NCI-H774 (cell line): Measurements from ENCODE around the gene ACER1.
A peak's percentile ranks its signal among the peaks of the same experiment; 100 is the strongest.
"Not testable (repeated sequence)": the region's sequence is repeated elsewhere in the genome, so short reads cannot be mapped to it uniquely, and the experiment has no call there.

Experiments
- DNase-seq: peaks from one replicate; lab custom pipeline; 2025; lab: John Stamatoyannopoulos, UW

Gene ACER1, protein sequence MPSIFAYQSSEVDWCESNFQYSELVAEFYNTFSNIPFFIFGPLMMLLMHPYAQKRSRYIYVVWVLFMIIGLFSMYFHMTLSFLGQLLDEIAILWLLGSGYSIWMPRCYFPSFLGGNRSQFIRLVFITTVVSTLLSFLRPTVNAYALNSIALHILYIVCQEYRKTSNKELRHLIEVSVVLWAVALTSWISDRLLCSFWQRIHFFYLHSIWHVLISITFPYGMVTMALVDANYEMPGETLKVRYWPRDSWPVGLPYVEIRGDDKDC

DNA sequence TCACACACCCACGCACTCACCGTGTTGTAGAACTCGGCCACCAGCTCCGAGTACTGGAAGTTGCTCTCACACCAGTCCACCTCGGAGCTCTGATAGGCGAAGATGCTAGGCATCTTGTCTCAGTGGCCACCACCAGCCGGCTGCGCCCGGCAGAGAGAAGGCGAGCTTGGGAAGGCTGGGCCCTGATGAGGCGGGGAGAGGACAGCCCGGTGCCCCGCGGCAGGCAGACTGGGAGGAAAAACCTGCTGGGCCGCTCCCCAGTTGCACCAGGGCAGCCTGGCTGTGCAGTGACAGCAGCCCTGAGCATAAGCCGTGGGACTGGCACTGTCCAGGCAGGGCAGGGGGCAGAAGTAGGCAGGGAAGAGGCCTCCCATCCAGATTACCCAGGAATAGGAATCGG, at the start of gene ACER1:
TSS of gene ACER1 (minus strand) at position 174 of the 400 bp plus-strand sequence. CDS start at position 113, 61 bp downstream.
- no peak for DNase-seq

DNA sequence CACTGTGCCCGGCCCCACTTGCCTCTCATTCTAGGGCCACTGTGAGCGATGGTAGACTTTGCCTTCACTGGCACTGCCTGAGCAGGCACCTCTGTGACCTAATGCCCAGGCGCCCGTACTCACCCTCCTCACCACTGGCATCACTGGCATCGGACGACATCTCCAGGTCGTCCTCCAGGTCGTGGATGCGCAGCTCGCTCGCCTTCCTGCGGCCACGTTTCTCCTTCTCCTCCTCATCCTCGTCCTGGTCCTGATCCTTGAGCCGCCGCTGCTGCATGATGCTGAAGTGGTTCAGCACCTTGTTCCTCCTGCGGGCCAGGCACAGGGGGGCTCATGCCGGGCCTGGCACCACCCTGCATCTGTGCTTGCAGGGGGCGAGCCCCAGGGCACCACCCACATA, 49.8 kb upstream of the ACER1 start:
- DNase-seq = no peak

DNA sequence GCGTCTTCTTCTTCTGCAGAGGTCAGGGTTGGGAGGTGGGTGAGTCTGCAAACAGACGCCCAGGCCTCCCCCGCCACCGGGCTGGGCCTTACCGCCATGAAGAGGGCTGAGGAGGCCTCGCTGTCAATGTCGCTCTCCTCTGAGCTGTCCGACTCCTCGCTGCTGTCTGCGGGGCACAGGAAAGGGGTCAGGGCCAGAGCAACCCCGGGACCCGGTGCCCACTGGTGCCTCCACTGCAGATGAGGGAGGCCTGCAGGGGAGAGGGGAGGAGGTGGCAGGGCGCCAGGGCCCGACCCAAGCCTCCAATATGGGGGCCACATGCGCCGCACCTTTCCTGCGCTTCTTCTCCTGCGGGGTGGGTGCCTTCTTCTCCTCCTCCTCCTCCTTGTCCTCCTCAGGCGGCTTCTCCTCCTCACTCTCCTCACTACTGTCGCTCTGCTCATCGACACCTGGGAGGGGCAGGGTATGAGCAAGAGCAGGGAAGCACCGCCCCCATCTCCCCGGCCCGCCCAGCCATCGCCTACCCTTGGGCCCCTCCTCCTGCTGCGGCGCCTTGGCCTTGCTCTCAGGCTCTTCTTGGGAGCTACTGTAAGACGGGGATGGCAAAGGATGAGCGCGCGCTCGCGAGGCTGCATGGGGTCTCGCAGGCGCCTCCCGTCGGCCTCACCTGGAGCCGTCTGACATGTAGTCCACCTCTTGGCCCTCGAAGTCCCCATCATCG, 47.8 kb upstream of the ACER1 start:
- no peak for DNase-seq

DNA sequence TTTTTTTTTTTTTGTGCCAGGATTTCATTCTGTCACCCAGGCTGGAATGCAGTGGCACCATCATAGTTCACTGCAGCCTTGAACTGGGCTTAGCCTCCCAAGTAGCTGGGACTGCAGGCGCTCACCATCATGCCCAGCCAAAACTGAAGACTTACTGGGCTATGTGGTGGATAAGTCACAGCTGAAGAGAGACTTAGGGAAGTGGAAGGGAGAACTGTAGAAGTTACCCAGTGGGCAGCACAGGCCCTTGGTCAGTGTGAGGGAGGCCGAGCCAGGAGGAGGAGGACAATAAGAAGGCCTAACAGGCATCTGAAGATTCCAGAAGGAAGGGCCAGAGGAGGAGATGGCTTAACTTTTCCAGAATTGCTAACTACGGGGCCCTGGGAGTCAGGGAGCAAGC, 46.3 kb upstream of the ACER1 start:
- no peak for DNase-seq

DNA sequence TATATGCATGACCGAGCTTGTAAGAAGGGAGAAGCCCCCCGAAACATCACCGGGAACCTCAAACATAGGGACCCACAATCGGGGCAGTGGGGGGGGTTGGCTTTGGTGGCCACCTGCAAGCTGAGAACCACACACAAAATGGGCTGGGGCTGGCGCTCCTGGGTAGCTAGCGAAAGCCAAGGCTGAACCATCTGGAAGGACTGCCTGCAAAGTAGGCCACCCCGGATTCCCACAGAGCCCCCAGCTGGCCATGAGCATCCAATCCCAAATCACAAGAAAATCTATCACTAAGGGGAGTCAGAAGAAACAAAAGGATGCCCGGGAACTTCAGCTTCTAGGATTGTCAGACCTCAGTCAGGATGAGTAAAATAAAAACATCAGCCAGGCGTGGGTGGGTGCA, 45.1 kb upstream of the ACER1 start:
- DNase-seq = no peak

DNA sequence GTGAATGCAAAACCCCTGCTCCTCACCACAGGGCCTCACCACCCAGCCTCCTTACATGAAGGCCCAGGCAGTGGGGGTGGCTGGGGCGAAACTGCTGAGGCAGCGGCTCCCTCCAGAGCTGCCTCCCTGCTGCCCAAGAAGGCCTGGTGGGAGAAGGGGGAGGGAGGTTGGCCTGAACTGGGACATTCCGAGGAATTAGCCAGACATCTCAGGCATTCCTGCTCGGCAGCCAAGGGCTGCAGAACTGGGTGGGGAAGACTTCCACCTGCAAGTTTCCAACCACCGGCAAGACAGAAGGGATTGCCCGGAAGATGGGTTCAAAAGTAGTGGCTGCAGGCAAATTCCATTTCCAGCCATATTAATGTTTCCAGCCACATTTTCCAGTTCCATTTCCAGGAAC, 44.6 kb upstream of the ACER1 start:
- no peak for DNase-seq

DNA sequence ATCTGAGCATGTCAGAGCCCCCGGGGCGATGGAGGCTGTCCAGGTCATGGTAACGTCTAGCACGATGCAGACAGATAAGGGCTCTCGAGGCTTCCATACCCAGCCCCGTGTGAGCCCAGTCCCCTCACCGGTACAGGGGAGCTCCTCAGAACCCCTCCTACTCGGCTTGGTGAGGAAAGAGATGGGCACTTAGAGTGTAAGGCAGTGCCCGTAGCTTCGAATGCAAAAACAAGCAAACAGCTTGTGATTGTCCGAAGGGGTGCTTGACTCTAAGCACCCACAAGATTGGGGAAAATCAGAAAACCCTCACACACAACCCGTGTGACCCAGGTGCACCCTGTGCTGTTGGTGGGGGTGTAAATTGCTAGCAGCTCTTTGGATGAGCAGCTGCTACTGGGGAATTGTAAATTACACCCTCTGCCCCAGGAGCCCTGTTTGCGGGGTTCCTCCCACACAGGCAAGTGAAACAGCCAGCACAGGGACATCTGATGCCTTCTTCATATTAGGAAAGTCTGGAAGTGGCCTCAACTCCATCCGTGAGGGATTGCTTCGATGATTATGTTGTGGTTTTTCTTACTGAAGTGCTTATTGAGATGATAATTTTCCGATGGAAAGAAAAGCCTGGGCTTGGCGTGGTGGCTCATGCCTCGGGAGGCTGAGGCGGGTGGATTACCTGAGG, 43.2 kb upstream of the ACER1 start:
- no peak for DNase-seq

DNA sequence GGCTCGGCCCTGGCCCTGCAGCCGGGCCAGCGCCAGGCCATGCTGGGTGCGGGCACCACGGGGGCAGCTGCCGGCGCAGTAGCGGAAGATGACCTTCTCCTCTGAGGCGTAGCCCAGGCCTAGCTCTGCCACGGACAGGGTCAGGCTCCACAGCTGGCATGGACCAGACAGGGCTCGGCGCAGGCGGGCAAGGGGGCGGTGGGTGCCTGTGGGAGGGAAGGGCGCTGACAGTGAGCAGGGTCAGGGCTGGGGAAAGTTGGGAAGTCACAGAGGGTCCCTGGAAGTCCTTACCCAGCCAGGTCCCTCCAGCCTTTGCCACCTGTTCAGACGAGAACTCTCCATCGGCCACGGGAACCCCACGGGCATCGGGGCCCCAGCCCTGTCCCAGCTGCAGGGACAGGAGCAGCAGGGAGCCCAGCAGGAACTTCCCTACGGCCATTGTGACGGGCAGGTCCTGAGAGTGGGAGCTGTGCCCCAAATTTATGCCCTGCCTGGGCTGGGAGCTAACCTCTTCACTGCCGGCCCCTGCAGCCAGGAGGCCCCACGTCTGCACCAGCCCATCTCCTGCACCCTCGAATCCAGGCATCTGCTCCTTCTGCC, 42.1 kb upstream of the ACER1 start, which contains the start of gene PSPN:
TSS of gene PSPN (minus strand) at position 523 of the 600 bp plus-strand sequence. CDS start at position 439, 84 bp downstream.
- DNase-seq = no peak

DNA sequence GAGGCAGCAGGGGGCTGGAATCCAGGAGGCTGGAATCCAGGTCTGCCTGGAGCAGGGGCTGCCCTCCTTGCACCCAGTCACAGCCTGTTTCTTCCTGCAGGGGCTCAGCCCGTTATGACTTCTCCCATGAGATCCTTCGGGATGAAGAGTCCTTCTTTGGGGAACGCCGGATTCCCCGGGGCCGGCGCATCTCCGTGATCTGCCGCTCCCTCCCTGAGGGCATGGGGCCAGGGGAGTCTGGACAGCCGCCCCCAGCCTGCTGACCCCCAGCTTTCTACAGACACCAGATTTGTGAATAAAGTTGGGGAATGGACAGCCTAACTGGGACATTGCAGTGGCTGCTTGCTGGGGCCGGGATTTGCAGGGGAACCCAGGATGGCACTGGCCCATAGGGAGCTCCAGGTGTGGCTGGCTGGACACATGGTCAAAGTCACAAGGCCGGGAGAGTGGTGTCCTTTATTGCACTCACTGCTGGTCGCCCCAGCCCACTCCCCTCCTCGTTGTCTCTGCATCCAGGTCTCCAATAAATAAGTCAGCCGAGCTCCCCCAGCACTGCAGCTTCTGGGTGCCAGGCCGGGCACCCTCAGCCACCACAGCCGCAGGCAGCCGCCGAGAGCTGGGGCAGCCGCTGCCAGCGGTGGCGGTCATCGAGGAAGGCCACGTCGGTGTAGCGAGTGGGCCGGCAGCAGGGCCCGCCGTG, 41.4 kb upstream of the ACER1 start:
- DNase-seq = no peak

DNA sequence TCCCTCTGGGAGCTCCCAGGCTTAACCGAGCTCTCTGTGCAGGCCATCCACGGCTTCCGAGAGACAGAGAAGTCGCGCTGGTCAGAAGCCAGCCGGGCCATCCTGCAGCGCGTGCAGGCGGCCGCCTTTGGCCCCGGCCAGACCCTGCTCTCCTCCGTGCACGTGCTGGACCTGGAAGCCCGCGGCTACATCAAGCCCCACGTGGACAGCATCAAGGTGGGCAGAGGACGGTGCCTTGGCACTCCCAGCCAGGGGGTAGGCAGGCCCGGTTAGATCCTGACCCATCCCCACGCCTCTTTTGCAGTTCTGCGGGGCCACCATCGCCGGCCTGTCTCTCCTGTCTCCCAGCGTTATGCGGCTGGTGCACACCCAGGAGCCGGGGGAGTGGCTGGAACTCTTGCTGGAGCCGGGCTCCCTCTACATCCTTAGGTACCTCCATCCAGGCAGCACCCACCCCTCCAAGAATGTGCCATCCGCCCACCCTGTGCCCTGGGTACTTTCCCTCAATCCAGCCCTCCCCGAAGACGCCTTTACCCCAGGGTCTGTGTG, 40.8 kb upstream of the ACER1 start:
- DNase-seq = no peak

DNA sequence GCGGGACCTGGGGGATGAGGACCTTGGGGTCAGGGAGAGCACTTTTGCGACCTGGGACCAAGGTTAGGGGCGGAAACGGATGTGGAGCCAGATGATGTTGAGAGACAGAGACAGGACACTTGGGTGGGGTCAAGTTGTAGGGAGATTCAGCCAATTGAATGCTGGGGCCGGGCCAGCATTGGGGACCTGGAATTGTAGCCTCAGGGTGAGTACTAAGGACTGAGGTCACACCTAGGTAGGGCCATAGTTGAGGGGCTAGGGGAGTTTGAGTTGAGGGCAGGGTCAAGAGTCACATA, 40.3 kb upstream of the ACER1 start:
- no peak for DNase-seq

DNA sequence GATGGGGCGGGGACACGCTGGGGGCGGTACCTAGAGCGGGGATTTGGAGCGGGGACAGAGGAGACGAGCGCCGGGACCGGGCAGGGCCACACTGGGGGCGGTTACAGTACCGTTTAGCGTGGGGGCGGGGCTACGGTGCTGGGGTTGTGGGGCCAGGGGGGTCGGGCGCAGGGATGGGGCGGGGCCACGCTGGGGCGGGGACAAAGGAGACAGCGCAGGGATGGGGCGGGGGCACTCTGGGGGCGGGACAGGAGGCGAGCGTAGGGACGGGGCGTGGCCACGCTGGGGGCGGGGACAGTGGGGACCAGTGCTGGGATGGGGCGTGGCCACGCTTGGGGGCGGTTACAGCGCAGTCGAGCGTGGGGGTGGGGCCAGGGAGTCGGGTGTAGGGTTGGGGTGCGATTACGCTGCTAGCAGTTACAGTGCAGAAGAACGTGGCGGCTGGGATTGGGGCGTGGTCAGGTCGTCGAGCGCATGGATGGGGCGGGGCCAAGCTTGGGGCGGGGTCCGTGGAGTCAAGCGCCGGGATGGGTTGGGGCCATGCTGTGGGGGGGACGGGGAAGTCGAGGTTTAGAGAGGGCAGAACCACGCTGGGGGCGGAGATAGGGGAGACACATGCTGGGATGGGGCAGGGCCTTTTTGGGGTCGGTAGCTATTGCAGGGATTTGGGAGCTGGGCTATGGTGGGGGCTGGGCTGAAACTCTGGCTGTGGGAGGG, 39.8 kb upstream of the ACER1 start:
- peak; percentile 96 for DNase-seq

DNA sequence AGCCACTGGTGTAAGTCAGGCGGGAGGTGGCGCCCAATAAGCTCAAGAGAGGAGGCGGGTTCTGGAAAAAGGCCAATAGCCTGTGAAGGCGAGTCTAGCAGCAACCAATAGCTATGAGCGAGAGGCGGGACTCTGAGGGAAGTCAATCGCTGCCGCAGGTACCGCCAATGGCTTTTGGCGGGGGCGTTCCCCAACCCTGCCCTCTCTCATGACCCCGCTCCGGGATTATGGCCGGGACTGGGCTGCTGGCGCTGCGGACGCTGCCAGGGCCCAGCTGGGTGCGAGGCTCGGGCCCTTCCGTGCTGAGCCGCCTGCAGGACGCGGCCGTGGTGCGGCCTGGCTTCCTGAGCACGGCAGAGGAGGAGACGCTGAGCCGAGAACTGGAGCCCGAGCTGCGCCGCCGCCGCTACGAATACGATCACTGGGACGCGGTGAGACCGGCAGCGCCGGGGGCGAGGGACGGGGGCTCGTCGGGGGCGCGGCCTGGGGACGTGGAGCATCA, 39.2 kb upstream of the ACER1 start, which contains the start of gene ALKBH7:
TSS of gene ALKBH7 (plus strand) at position 201 of the 502 bp plus-strand sequence. CDS start at position 228, 27 bp downstream.
- peak; percentile 99 for DNase-seq

DNA sequence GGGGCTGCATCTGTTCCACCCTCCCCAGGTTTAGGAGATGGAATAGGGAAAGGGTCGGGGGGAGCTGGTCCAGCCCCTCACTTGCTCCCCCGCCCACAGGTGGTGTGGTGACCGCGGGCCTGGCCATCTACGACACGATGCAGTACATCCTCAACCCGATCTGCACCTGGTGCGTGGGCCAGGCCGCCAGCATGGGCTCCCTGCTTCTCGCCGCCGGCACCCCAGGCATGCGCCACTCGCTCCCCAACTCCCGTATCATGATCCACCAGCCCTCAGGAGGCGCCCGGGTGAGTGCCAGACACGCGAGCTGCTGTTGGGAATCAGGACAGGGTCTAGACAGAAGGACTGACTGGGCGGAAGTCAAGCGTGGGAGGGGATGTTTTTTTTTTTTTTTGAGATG, 30.9 kb upstream of the ACER1 start:
- DNase-seq = no peak

DNA sequence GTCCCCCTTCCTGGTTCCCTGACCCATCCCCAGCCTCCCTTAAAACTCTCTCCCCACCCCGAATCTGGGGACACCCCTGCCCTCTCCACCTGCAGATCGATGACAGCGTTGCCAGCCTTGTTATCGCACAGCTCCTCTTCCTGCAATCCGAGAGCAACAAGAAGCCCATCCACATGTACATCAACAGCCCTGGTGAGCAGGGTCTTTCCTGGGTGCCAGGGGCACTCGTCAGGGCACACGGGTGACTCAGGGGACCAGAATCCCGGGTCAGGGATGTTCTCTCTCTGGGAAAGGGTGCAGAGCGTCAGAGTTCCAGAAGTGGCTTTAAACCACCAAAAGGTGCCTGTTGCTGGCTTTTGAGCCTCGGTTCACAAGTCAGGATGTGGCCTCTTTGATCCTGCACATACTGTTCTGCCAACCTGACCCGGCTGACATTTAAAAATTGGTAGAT, 29.0 kb upstream of the ACER1 start:
- DNase-seq = no peak

DNA sequence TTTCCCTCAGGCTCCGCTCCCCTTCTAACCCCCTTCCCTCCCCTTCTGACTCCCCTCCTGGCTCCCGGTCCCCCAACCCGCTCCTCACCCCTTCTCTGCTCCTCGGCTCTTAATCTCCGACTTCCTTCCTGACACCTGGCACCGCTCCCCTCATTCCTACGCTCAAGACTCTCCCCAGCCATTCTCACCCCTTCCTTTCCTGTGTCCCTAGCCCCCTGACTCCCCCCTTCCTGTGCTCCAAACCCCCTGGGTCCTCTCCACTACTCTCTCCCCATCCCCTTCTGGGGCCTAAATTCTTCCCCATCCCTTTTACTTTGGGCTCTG, 28.6 kb upstream of the ACER1 start:
- no peak for DNase-seq

DNA sequence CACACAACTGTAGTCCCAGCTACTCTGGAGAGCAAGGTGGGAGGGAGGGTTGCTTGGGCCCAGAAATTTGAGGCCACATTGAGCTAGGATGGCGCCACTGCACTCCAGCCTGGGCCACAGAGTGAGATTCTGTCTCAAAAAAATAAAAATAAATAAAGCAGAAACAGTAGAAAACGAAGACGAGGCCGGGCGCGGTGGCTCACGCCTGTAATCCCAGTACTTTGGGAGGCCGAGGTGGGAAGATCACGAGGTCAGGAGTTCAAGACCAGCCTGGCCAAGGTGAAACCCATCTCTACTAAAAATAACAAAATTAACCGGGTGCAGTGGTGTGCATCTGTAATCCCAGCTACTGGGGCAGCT, 27.4 kb upstream of the ACER1 start:
- DNase-seq = not testable (repeated sequence)

DNA sequence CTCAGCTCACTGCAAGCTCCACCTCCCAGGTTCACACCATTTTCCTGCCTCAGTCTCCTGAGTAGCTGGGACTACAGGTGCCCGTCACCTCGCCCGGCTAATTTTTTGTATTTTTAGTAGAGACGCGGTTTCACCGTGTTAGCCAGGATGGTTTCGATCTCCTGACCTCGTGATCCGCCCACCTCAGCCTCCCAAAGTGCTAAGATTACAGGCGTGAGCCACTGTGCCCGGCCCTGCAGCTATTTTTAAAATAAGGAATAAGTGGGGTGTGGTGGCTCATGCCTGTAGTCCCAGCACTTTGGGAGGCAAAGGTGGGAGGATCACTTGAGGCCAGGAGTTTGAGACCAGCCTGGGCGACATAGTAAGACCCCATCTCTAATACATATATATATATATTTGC, 27.0 kb upstream of the ACER1 start:
- DNase-seq = not testable (repeated sequence)

DNA sequence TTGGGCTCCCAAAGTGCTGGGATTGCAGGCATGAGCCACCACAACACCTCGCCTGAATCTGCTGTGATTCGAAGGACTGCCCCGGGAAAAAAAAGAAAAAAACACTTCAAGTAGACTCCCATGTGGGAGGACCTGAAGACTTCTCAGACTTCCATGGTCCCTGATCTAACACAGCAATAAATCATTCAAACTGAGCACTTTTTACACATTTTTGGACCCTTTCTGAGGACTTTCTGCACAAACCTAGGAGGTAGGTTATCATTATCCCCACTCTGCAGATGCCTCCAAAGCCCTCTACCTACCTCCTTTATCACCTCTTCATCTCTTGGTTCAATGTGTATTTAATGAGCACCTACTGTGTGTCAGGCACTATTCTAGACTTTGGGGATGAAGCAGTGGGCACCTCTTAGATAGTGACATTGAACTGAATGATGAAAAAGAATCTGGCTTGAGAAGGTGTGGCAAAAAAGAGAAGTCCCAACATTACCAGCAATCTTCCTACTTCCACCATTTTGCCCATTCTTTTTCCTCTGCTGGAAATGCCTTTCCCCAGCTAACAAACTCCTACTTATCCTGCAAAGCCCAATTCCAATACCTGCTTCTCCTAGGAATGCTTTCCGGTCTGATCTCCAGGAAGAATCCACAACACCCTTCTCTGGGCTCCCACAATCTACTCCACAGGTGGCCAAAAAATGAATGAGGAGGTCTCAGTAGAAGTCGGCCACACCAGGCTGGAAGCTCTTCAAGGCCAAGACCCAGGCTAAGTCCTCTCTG, 26.3 kb upstream of the ACER1 start:
- DNase-seq = no peak

DNA sequence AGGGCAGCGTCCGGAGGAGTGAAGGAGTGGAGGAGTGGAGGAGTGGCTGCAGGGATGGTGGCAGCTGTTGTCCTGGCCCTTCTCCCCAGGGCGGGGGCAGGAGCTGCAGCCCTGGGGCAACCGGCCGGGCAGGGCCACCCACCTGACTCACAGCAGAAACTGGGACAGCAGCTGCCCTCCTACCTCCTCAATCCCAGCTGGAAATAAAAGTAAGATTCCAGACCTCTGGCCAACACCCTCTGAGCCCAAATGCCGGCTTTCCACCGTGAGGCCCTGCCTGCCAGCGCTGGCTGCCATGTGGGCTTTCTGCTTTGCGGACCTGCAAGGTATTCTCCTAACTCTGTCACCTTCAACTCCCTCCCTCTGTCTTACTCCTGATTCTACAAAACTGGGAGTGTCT, 24.6 kb upstream of the ACER1 start:
- no peak for DNase-seq
